Measurements from ENCODE around the gene SH3GL1.

GRCh38 chr19:4350726-4351125 is 49.6 kb downstream of the SH3GL1 start:
- TF ChIP-seq POLR2AphosphoS5 (IDR thresholded peaks at IDR 0.05; ENCODE audit: low read depth, low read length) = no peak
- no peak for TF ChIP-seq POLR2A (IDR thresholded peaks at IDR 0.05; ENCODE audit: low read depth, low read length)
- no peak for TF ChIP-seq TAF1 (IDR thresholded peaks at IDR 0.05; ENCODE audit: borderline replicate concordance, low read depth, low read length)
